ENCODE measurements around the gene HOXC6.

GRCh38 chr12:54030442-54030801, 2.2 kb downstream of the HOXC6 start:
- no peak for TF ChIP-seq CTCF (IDR thresholded peaks at IDR 0.05)
- TF ChIP-seq POLR2A (IDR thresholded peaks at IDR 0.05) = no peak
- no peak for TF ChIP-seq POLR2AphosphoS5 (IDR thresholded peaks at IDR 0.05; ENCODE audit: insufficient read depth in 1 of 2, low read depth in 1 of 2)
